Tibial nerve (tissue), 3 donors: ENCODE measurements around the gene CCDC124.

ENCODE experiments used
- CTCF ChIP-seq, 5 experiments: fragments of 200-600 bp in 3 of 5; fragments of 450-650 bp in 2 of 5; sonication (generic) in 3 of 5; IDR thresholded peaks; one replicate each; pipeline ENCODE4 v1.5.1; 2016 to 2019; ENCODE audit warnings: antibody characterized with exemption in 5 of 5, mild to moderate bottlenecking in 3 of 5, moderate library complexity in 2 of 5
- POLR2A ChIP-seq, 2 donors: fragments of 450-650 bp; IDR thresholded peaks; one replicate each; pipeline ENCODE4 v1.6.1; 2017; ENCODE audit warnings: antibody characterized with exemption in 2 of 2, mild to moderate bottlenecking in 2 of 2, moderate library complexity in 2 of 2

GRCh38 chr19:17977021-17977420 lies 44.2 kb downstream of the CCDC124 start:
- TF ChIP-seq CTCF (IDR thresholded peaks at IDR 0.05), result no peak
- no peak for TF ChIP-seq POLR2A (IDR thresholded peaks at IDR 0.05)
